Amygdala (tissue), 56 donors: ENCODE data around the gene HOXD9.
A peak's percentile ranks its signal among the peaks of the same experiment; 100 is the strongest.

ENCODE experiments used
- DNase-seq, 56 donors: peaks; one replicate each; lab custom pipeline; 2025; lab: John Stamatoyannopoulos, UW

Gene HOXD9

GRCh38 chr2:176085120-176085788 lies 37.3 kb upstream of the HOXD9 start:
- no peak for DNase-seq

GRCh38 chr2:176085861-176086771 lies 36.4 kb upstream of the HOXD9 start:
- peak in 31 of 56 donors; percentile 2 to 64 (median 20) for DNase-seq

GRCh38 chr2:176087330-176088047 lies 35.0 kb upstream of the HOXD9 start:
- DNase-seq: no peak

- peak in 20 of 56 donors; percentile 1 to 49 (median 12) for DNase-seq
Measured at GRCh38 chr2:176088048-176088936, 34.2 kb upstream of the HOXD9 start.

- DNase-seq: no peak
Measured at GRCh38 chr2:176088937-176089842, 33.3 kb upstream of the HOXD9 start.

- no peak for DNase-seq
Measured at GRCh38 chr2:176089843-176090395, 32.6 kb upstream of the HOXD9 start.

- DNase-seq: no peak
Measured at GRCh38 chr2:176090862-176091261, 31.7 kb upstream of the HOXD9 start.

GRCh38 chr2:176091329-176092258 lies 30.9 kb upstream of the HOXD9 start:
- DNase-seq: no peak

- DNase-seq: no peak
Measured at GRCh38 chr2:176092270-176093144, 30.0 kb upstream of the HOXD9 start, which contains the start of gene HOXD13. TSS of gene HOXD13 (plus strand) at chr2:176092721. CDS start at chr2:176092891, 170 bp downstream.

GRCh38 chr2:176093145-176093897 lies 29.2 kb upstream of the HOXD9 start:
- DNase-seq: no peak

- DNase-seq: no peak
Measured at GRCh38 chr2:176093898-176094249, 28.6 kb upstream of the HOXD9 start.

GRCh38 chr2:176094349-176094748 lies 28.2 kb upstream of the HOXD9 start:
- DNase-seq: no peak

- no peak for DNase-seq
Measured at GRCh38 chr2:176095421-176095820, 27.1 kb upstream of the HOXD9 start.

GRCh38 chr2:176096243-176096985 lies 26.1 kb upstream of the HOXD9 start:
- no peak for DNase-seq
